ENCODE measurements around the gene KYAT1. TPM values are rescaled to one million over a fixed set of nuclear protein-coding genes. Genes with fewer than 3 reads are reported as not detected.

The KYAT1 gene
- total and polyA plus RNA-seq, 2 of the 13 experiments (the other 11 are each of a cell fraction or from before 2014, with no cell fraction given) = 9.2 to 46.5 TPM

DNA sequence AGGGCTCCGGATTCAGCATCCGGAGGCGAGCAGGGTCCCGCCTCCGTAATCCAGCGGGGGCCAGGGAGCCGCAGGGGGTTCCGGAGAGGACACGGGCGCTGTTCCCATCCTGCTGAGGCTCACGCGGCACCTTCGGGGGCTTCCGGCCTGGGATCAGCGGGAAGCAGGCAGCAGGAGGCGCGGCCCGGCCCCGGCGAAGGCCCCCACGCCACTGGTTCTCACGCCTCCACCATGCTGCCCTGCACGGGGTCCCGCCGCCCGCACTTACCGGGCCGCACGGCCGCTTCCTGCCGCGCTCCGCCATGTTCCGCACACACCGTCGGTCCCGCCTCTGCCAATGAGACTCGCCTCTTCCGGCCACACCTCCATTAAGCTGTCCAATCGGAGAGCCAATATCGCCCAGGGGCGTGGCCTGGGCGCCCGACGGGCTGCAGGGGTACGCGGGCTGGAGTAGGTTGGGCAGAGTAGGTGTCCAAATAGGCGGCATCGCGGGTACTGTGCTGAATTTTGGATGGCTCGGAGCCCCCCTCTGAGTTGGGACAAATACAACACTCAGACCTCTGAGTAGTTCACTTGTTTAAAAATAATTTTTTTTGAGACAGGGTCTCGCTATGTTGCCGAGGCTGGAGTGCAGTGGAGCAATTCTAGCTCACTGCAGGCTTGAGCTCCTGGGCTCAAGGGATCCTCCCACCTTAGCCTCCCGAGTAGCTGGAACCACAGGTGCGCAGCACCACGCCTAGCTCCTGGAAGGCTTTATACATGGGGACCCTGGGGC, 52.1 kb downstream of the KYAT1 start, which contains the start of gene SPOUT1 (continued):
- TF ChIP-seq ZNF383 (CRISPR knock-in tag; IDR thresholded peaks at IDR 0.05; ENCODE audit: borderline replicate concordance) (no peak), BORCS8-MEF2B (CRISPR knock-in tag; IDR thresholded peaks at IDR 0.05) (no peak), HOXD1 (CRISPR knock-in tag; IDR thresholded peaks at IDR 0.05) (0 out of 2 replicates have a peak, but pooled peaks have one; percentile 63), ZNF672 (CRISPR knock-in tag; IDR thresholded peaks at IDR 0.05) (no peak), ZSCAN30 (CRISPR knock-in tag; IDR thresholded peaks at IDR 0.05) (no peak), ZNF7 (CRISPR knock-in tag; IDR thresholded peaks at IDR 0.05) (0 out of 2 replicates have a peak, but pooled peaks have one; percentile 3), RFXAP (CRISPR knock-in tag; IDR thresholded peaks at IDR 0.05; ENCODE audit: borderline replicate concordance) (peak; percentile 86), CCDC6 (CRISPR knock-in tag; IDR thresholded peaks at IDR 0.05) (peak; percentile 91), ZNF546 (CRISPR knock-in tag; conservative IDR thresholded peaks at IDR 0.05) (0 out of 2 replicates have a peak, but pooled peaks have one; percentile 20), GTF3A (CRISPR knock-in tag; conservative IDR thresholded peaks at IDR 0.05) (0 out of 2 replicates have a peak, but pooled peaks have one; percentile 33), ZFP37 (CRISPR knock-in tag; IDR thresholded peaks at IDR 0.05; ENCODE audit: borderline replicate concordance) (peak; percentile 91), RARA (CRISPR knock-in tag; IDR thresholded peaks at IDR 0.05) (peak; percentile 28), PRMT3 (CRISPR knock-in tag; IDR thresholded peaks at IDR 0.05; ENCODE audit: borderline replicate concordance, low read depth) (0 out of 2 replicates have a peak, but pooled peaks have one; percentile 6), CBX1 (IDR thresholded peaks at IDR 0.05; ENCODE audit: low read depth) (peak; percentile 74), EEA1 (CRISPR knock-in tag; IDR thresholded peaks at IDR 0.05; ENCODE audit: borderline replicate concordance) (peak; percentile 73; the same call in 1 of the 2 replicates), ZNF256 (CRISPR knock-in tag; conservative IDR thresholded peaks at IDR 0.05) (peak; percentile 90), TAF1 (CRISPR knock-in tag; IDR thresholded peaks at IDR 0.05) (peak; percentile 94), ZNF441 (CRISPR knock-in tag; IDR thresholded peaks at IDR 0.05; ENCODE audit: borderline replicate concordance) (peak; percentile 56; the same call in 1 of the 2 replicates), POLR2AphosphoS5 (IDR thresholded peaks at IDR 0.05; ENCODE audit: low read depth, low read length) (peak; percentile 76), ZNF747 (CRISPR knock-in tag; IDR thresholded peaks at IDR 0.05; ENCODE audit: borderline replicate concordance) (0 out of 2 replicates have a peak, but pooled peaks have one; percentile 71), ZSCAN20 (CRISPR knock-in tag; IDR thresholded peaks at IDR 0.05; ENCODE audit: borderline replicate concordance) (peak; percentile 81; the same call in 1 of the 2 replicates), ZNF430 (CRISPR knock-in tag; IDR thresholded peaks at IDR 0.05) (0 out of 2 replicates have a peak, but pooled peaks have one; percentile 31)
- TF ChIP-seq, protein P1, sequence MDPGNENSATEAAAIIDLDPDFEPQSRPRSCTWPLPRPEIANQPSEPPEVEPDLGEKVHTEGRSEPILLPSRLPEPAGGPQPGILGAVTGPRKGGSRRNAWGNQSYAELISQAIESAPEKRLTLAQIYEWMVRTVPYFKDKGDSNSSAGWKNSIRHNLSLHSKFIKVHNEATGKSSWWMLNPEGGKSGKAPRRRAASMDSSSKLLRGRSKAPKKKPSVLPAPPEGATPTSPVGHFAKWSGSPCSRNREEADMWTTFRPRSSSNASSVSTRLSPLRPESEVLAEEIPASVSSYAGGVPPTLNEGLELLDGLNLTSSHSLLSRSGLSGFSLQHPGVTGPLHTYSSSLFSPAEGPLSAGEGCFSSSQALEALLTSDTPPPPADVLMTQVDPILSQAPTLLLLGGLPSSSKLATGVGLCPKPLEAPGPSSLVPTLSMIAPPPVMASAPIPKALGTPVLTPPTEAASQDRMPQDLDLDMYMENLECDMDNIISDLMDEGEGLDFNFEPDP (CRISPR knock-in tag; conservative IDR thresholded peaks at IDR 0.05) = 0 out of 2 replicates have a peak, but pooled peaks have one; percentile 40
- TF ChIP-seq, protein P2, sequence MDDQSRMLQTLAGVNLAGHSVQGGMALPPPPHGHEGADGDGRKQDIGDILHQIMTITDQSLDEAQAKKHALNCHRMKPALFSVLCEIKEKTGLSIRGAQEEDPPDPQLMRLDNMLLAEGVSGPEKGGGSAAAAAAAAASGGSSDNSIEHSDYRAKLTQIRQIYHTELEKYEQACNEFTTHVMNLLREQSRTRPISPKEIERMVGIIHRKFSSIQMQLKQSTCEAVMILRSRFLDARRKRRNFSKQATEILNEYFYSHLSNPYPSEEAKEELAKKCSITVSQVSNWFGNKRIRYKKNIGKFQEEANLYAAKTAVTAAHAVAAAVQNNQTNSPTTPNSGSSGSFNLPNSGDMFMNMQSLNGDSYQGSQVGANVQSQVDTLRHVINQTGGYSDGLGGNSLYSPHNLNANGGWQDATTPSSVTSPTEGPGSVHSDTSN (CRISPR knock-in tag; IDR thresholded peaks at IDR 0.05; ENCODE audit: borderline replicate concordance) = 0 out of 2 replicates have a peak, but pooled peaks have one; percentile 44
- TF ChIP-seq, protein P3, sequence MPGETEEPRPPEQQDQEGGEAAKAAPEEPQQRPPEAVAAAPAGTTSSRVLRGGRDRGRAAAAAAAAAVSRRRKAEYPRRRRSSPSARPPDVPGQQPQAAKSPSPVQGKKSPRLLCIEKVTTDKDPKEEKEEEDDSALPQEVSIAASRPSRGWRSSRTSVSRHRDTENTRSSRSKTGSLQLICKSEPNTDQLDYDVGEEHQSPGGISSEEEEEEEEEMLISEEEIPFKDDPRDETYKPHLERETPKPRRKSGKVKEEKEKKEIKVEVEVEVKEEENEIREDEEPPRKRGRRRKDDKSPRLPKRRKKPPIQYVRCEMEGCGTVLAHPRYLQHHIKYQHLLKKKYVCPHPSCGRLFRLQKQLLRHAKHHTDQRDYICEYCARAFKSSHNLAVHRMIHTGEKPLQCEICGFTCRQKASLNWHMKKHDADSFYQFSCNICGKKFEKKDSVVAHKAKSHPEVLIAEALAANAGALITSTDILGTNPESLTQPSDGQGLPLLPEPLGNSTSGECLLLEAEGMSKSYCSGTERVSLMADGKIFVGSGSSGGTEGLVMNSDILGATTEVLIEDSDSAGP (CRISPR knock-in tag; IDR thresholded peaks at IDR 0.05; ENCODE audit: borderline replicate concordance) = peak; percentile 84; the same call in 1 of the 2 replicates
- TF ChIP-seq, protein P4, sequence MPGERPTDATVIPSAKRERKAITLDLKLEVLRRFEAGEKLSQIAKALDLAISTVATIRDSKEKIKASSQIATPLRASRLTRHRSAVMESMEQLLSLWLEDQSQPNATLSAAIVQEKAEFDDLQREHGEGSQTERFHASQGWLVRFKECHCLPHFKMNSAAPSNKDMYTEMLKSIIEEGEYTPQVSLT (CRISPR knock-in tag; IDR thresholded peaks at IDR 0.05; ENCODE audit: borderline replicate concordance, low read depth) = no peak
